ENCODE measurements around the gene KCNIP1.

- TF ChIP-seq POLR2A (IDR thresholded peaks at IDR 0.05) (no peak), CTCF (IDR thresholded peaks at IDR 0.05) (no peak)
Measured at GRCh38 chr5:170632266-170632984, 128.6 kb downstream of the KCNIP1 start.

Data from body of pancreas (tissue), 4 donors.